Stimulated activated naive CD8-positive, alpha-beta T cell treated with anti-CD3 and anti-CD28 coated beads, Interleukin-15, Interleukin-2, amounts not matched to agents 100 ng/mL and 50 ng/mL, for 24 hours (primary cell): Measurements from ENCODE around the gene ALPP.
"Not testable (repeated sequence)": the region's sequence is repeated elsewhere in the genome, so short reads cannot be mapped to it uniquely, and the experiment has no call there.

ENCODE experiments used
- H3K27ac Mint-ChIP-seq: one replicate; pipeline ENCODE4 v1.8.0; 2021; ENCODE audit warnings: mild to moderate bottlenecking, mixed read lengths
- H3K27me3 Mint-ChIP-seq: one replicate; pipeline ENCODE4 v1.8.0; 2021; ENCODE audit warnings: mixed read lengths
- H3K36me3 Mint-ChIP-seq: one replicate; pipeline ENCODE4 v1.8.0; 2021; ENCODE audit warnings: low read depth, mixed read lengths
- H3K4me1 Mint-ChIP-seq: one replicate; pipeline ENCODE4 v1.8.0; 2021; ENCODE audit warnings: low read depth, mixed read lengths
- H3K4me3 Mint-ChIP-seq: one replicate; pipeline ENCODE4 v1.8.0; 2021; ENCODE audit warnings: mild to moderate bottlenecking, mixed read lengths
- H3K9me3 Mint-ChIP-seq: one replicate; pipeline ENCODE4 v1.8.0; 2021; ENCODE audit warnings: mixed read lengths

Gene ALPP

GRCh38 chr2:232394431-232394830 is 15.9 kb downstream of the ALPP start:
- H3K27ac Mint-ChIP-seq, H3K9me3 Mint-ChIP-seq, H3K36me3 Mint-ChIP-seq, H3K4me3 Mint-ChIP-seq, H3K4me1 Mint-ChIP-seq: not testable (repeated sequence)
- H3K27me3 Mint-ChIP-seq = peaks cover 18% of the 10 kb centered on the region

GRCh38 chr2:232395586-232395985 is 17.0 kb downstream of the ALPP start:
- H3K27ac Mint-ChIP-seq = no peak overlapping the region
- H3K4me3 Mint-ChIP-seq = no peak overlapping the region
- no peaks in the 10 kb centered on the region for H3K36me3 Mint-ChIP-seq
- H3K27me3 Mint-ChIP-seq = peaks cover 15% of the 10 kb centered on the region
- no peaks in the 10 kb centered on the region for H3K9me3 Mint-ChIP-seq
- peaks cover 4% of the 10 kb centered on the region for H3K4me1 Mint-ChIP-seq

GRCh38 chr2:232396683-232397082 is 18.1 kb downstream of the ALPP start:
- Mint-ChIP-seq H3K36me3 (no peaks in the 10 kb centered on the region), H3K4me1 (peaks cover 4% of the 10 kb centered on the region), H3K9me3 (no peaks in the 10 kb centered on the region), H3K27ac (no peak overlapping the region), H3K27me3 (peaks cover 11% of the 10 kb centered on the region), H3K4me3 (no peak overlapping the region)

- Mint-ChIP-seq H3K9me3 (no peaks in the 10 kb centered on the region), H3K36me3 (no peaks in the 10 kb centered on the region), H3K4me1 (peaks cover 4% of the 10 kb centered on the region), H3K27me3 (peaks cover 11% of the 10 kb centered on the region), H3K4me3 (no peak overlapping the region), H3K27ac (no peak overlapping the region)
Measured at GRCh38 chr2:232398293-232399034, 19.9 kb downstream of the ALPP start.

- Mint-ChIP-seq H3K9me3 (no peaks in the 10 kb centered on the region), H3K4me3 (no peak overlapping the region), H3K27me3 (peaks cover 8% of the 10 kb centered on the region), H3K4me1 (peaks cover 4% of the 10 kb centered on the region), H3K27ac (no peak overlapping the region), H3K36me3 (no peaks in the 10 kb centered on the region)
Measured at GRCh38 chr2:232400256-232401015, 21.9 kb downstream of the ALPP start.

DNA sequence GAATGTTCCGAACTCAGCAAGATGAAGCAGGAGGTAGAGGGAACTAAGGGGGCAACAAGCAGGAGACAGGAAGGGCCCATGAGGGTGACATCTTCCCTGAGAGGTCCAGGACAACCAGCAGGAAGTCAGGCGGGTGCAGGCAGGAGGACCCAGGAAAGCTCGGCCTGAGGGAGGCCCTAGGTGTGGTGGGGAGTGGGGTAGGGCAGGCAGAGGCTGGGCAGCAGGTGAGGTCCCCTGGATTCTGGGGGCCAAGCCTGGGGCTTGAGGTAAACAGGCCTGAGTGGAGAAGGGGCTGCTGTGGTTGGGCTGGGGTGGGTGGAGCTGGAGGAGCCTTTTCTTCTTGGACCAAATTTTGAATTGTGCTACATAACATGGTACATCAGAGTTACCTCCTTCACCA is 24.0 kb downstream of the ALPP start:
- Mint-ChIP-seq H3K27me3 (peaks cover 4% of the 10 kb centered on the region), H3K4me1 (peaks cover 4% of the 10 kb centered on the region), H3K27ac (no peak overlapping the region), H3K36me3 (no peaks in the 10 kb centered on the region), H3K4me3 (no peak overlapping the region), H3K9me3 (no peaks in the 10 kb centered on the region)

- H3K4me1 Mint-ChIP-seq = no peaks in the 10 kb centered on the region
- H3K4me3 Mint-ChIP-seq = no peak overlapping the region
- H3K27ac Mint-ChIP-seq = no peak overlapping the region
- H3K27me3 Mint-ChIP-seq = peaks cover 2% of the 10 kb centered on the region
- H3K9me3 Mint-ChIP-seq = no peaks in the 10 kb centered on the region
- H3K36me3 Mint-ChIP-seq = no peaks in the 10 kb centered on the region
Measured at GRCh38 chr2:232405943-232406510, 27.5 kb downstream of the ALPP start.

DNA sequence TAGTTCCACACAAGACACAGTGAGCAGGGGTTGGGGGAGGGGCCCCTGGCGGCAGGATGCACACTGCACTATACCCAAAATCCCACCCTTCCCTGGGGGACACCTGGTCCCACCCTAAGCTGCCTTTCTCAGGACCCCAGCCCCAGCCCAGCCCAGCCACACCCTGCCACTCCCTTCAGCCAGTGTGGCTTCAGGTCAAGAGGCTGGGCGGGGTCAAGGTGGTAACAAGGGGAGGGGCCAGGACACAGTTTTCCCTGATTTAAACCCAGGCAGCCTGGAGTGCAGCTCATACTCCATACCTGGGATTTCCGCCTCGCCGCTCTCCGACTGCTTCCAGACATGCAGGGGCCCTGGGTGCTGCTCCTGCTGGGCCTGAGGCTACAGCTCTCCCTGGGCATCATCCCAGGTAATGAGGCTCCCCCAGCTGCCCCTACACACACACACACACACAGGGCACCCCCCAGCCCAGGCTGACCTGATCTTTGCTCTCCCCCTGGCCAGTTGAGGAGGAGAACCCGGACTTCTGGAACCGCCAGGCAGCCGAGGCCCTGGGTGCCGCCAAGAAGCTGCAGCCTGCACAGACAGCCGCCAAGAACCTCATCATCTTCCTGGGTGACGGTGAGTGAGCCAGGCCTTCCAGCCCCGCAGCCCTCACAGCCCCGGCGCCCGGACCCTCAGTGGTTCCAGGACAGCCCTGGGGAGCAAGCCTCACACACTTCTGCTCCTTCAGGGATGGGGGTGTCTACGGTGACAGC is 28.2 kb downstream of the ALPP start, which contains the start of gene ALPG:
Gene ALPG, plus strand, starts transcription at position 289 of the 755 bp plus-strand sequence. Its CDS starts 51 bp downstream, at position 340.
- no peaks in the 10 kb centered on the region for H3K4me1 Mint-ChIP-seq
- H3K4me3 Mint-ChIP-seq = no peak within 1 kb of the TSS
- H3K27ac Mint-ChIP-seq = no peak within 1 kb of the TSS
- no peaks in the 10 kb centered on the region for H3K9me3 Mint-ChIP-seq
- H3K36me3 Mint-ChIP-seq = no peaks in the 10 kb centered on the region
- H3K27me3 Mint-ChIP-seq = peaks cover 4% of the 10 kb centered on the region

DNA sequence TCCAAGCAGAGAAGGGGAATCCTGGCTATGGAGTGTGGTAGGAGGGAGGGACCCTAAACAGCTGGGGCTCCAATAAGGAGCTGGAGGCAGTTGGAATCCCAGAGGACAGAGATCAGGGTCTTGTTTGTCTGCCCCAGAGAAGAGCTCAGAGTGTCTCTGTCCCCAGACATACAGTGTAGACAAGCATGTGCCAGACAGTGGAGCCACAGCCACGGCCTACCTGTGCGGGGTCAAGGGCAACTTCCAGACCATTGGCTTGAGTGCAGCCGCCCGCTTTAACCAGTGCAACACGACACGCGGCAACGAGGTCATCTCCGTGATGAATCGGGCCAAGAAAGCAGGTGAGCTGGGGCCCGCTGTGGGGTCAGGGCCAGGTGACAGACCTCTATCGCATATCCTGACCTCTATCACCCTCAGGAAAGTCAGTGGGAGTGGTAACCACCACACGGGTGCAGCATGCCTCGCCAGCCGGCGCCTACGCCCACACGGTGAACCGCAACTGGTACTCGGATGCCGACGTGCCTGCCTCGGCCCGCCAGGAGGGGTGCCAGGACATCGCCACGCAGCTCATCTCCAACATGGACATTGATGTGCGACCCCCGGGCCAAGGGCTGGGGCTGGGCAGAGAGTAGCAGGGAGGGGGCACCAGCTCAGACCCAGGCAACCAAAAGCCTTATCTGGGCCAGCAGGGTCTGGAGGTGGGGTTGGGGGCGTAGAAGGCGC is 29.0 kb downstream of the ALPP start:
- not testable (repeated sequence) for H3K27ac Mint-ChIP-seq, H3K9me3 Mint-ChIP-seq, H3K4me3 Mint-ChIP-seq, H3K36me3 Mint-ChIP-seq, H3K4me1 Mint-ChIP-seq, H3K27me3 Mint-ChIP-seq

DNA sequence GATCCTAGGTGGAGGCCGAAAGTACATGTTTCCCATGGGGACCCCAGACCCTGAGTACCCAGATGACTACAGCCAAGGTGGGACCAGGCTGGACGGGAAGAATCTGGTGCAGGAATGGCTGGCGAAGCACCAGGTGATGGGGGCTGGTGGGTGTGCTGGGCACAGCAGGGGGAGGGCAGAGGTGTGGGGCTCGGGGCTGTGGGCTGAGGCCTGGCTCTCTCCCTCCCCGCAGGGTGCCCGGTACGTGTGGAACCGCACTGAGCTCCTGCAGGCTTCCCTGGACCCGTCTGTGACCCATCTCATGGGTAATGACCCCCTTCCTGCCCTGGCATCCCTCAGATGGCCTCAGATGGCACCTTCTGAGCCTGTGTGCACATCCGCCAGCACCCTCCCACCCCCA is 29.7 kb downstream of the ALPP start:
- not testable (repeated sequence) for H3K36me3 Mint-ChIP-seq, H3K9me3 Mint-ChIP-seq, H3K27ac Mint-ChIP-seq, H3K4me3 Mint-ChIP-seq
- H3K4me1 Mint-ChIP-seq = peaks cover 11% of the 10 kb centered on the region
- peaks cover 13% of the 10 kb centered on the region for H3K27me3 Mint-ChIP-seq

GRCh38 chr2:232409617-232410016 is 31.1 kb downstream of the ALPP start:
- not testable (repeated sequence) for H3K4me3 Mint-ChIP-seq, H3K9me3 Mint-ChIP-seq, H3K27ac Mint-ChIP-seq, H3K36me3 Mint-ChIP-seq
- Mint-ChIP-seq H3K27me3 (peaks cover 24% of the 10 kb centered on the region), H3K4me1 (peaks cover 15% of the 10 kb centered on the region)

GRCh38 chr2:232410238-232410900 is 31.8 kb downstream of the ALPP start:
- Mint-ChIP-seq H3K36me3 (no peaks in the 10 kb centered on the region), H3K4me3 (no peak overlapping the region), H3K27me3 (peaks cover 25% of the 10 kb centered on the region), H3K4me1 (peaks cover 15% of the 10 kb centered on the region), H3K9me3 (no peaks in the 10 kb centered on the region), H3K27ac (no peak overlapping the region)

GRCh38 chr2:232411901-232412629 is 33.5 kb downstream of the ALPP start:
- Mint-ChIP-seq H3K27me3 (peaks cover 31% of the 10 kb centered on the region), H3K27ac (no peak overlapping the region), H3K4me3 (no peak overlapping the region), H3K9me3 (no peaks in the 10 kb centered on the region), H3K36me3 (no peaks in the 10 kb centered on the region), H3K4me1 (peaks cover 15% of the 10 kb centered on the region)
